GM18511 (cell line): ENCODE measurements around the gene SNX22.

Experiments used
- ATAC-seq: cut with Tn5 transposase; IDR thresholded peaks from one replicate; pipeline ENCODE4 v1.9.1; 2021; ENCODE audit warnings: mild to moderate bottlenecking, moderate library complexity; ENCODE audit not compliant: unreplicated experiment

Gene SNX22

GRCh38 chr15:64193971-64194370 is 42.4 kb downstream of the SNX22 start:
- ATAC-seq, result no peak

GRCh38 chr15:64197425-64197824 is 45.9 kb downstream of the SNX22 start:
- ATAC-seq, result no peak

- ATAC-seq, result no peak
Measured at GRCh38 chr15:64205202-64205601, 53.7 kb downstream of the SNX22 start.
